Sigmoid colon (tissue), 4 donors: ENCODE results near the gene CISD3.

ENCODE experiments used
- POLR2A ChIP-seq, 2 donors: fragments of 450-650 bp; IDR thresholded peaks; one replicate each; pipeline ENCODE4 v1.6.1; 2016; ENCODE audit warnings: antibody characterized with exemption in 2 of 2, mild to moderate bottlenecking in 2 of 2, moderate library complexity in 2 of 2
- POLR2AphosphoS5 ChIP-seq, 4 donors: sonication (generic); formaldehyde crosslinking; IDR thresholded peaks; one replicate each; pipeline ENCODE4 v1.6.1; 2017; ENCODE audit warnings: antibody characterized with exemption in 4 of 4
- TF ChIP-seq, protein P1 (sequence below), 4 experiments: fragments of 450-650 bp in 3 of 4; fragments of 200-600 bp in 1 of 4; IDR thresholded peaks; one replicate each; pipeline ENCODE4 v1.5.1; 2016 to 2019; ENCODE audit warnings: antibody characterized with exemption in 4 of 4, mild to moderate bottlenecking in 3 of 4, moderate library complexity in 2 of 4

DNA sequence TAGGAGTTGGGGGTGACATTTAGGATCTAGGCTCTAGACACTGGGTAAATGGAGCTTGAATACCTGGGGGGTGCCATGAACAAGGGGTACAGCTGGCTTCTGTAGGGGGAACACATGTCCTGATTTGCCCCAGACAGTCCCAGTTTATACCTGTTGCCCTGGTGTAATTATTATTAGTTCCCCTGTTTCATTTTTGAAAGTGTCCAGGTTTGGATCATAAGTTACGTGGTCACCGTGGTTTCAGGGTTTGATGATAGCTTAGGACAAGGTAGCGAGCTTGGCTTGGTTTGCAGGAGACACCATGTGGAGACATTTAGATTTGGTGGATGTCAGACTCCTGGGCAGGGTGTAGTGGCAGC, 19.6 kb upstream of the CISD3 start:
- TF ChIP-seq, protein P1, sequence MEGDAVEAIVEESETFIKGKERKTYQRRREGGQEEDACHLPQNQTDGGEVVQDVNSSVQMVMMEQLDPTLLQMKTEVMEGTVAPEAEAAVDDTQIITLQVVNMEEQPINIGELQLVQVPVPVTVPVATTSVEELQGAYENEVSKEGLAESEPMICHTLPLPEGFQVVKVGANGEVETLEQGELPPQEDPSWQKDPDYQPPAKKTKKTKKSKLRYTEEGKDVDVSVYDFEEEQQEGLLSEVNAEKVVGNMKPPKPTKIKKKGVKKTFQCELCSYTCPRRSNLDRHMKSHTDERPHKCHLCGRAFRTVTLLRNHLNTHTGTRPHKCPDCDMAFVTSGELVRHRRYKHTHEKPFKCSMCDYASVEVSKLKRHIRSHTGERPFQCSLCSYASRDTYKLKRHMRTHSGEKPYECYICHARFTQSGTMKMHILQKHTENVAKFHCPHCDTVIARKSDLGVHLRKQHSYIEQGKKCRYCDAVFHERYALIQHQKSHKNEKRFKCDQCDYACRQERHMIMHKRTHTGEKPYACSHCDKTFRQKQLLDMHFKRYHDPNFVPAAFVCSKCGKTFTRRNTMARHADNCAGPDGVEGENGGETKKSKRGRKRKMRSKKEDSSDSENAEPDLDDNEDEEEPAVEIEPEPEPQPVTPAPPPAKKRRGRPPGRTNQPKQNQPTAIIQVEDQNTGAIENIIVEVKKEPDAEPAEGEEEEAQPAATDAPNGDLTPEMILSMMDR (IDR thresholded peaks at IDR 0.05): no peak
- no peak for TF ChIP-seq POLR2AphosphoS5 (IDR thresholded peaks at IDR 0.05)
- no peak for TF ChIP-seq POLR2A (IDR thresholded peaks at IDR 0.05)
